Neural progenitor cell (in vitro differentiated cells): ENCODE data around the gene UBE2QL1.

Experiments used
- EZH2phosphoT487 ChIP-seq: fragments of 200-600 bp; sonication (generic); IDR thresholded peaks from 2 replicates; pipeline ENCODE4 v1.6.1; 2017; ENCODE audit warnings: antibody characterized with exemption
- TF ChIP-seq, protein P1 (sequence below): fragments of 200-600 bp; sonication (generic); IDR thresholded peaks from 2 replicates; pipeline ENCODE4 v1.5.1; 2017; ENCODE audit warnings: antibody characterized with exemption, mild to moderate bottlenecking

DNA sequence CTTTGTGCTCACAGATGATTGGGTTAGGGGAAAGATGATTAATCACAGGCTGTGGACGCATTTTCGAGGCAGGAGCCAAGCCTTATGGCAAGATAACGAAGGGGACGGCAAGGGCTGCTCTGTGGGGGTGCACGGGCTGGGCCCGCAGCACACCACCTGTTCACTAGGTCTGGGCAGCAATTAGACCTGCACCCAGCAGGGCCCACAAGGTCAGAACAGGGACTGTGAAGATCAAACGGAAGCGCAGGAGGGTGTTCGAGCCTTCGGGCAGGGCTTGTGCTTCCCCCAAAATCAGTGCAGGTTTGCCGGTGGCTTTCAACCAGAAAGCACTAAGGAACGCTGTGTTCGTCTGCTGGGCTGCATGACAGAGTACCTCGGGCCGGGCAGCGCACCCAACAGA lies 73.7 kb downstream of the UBE2QL1 start:
- TF ChIP-seq, protein P1, sequence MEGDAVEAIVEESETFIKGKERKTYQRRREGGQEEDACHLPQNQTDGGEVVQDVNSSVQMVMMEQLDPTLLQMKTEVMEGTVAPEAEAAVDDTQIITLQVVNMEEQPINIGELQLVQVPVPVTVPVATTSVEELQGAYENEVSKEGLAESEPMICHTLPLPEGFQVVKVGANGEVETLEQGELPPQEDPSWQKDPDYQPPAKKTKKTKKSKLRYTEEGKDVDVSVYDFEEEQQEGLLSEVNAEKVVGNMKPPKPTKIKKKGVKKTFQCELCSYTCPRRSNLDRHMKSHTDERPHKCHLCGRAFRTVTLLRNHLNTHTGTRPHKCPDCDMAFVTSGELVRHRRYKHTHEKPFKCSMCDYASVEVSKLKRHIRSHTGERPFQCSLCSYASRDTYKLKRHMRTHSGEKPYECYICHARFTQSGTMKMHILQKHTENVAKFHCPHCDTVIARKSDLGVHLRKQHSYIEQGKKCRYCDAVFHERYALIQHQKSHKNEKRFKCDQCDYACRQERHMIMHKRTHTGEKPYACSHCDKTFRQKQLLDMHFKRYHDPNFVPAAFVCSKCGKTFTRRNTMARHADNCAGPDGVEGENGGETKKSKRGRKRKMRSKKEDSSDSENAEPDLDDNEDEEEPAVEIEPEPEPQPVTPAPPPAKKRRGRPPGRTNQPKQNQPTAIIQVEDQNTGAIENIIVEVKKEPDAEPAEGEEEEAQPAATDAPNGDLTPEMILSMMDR = no peak
- TF ChIP-seq EZH2phosphoT487 = no peak
